ENCODE measurements around the gene RABAC1. TPM values are rescaled to one million over a fixed set of nuclear protein-coding genes. Genes with fewer than 3 reads are reported as not detected.

The RABAC1 gene
- total and polyA plus RNA-seq, 2 of the 13 experiments (the other 11 are each of a cell fraction or from before 2014, with no cell fraction given): 37.4 to 74.0 TPM

- TF ChIP-seq AGO2 (optimal IDR thresholded peaks at IDR 0.05; ENCODE audit: low read depth, low read length): peak; percentile 53
- TF ChIP-seq NONO (IDR thresholded peaks at IDR 0.05): no peak
- TF ChIP-seq NONO (CRISPR knock-in tag; conservative IDR thresholded peaks at IDR 0.05): 0 out of 2 replicates have a peak, but pooled peaks have one; percentile 35
- TF ChIP-seq ZNF800 (CRISPR knock-in tag; IDR thresholded peaks at IDR 0.05): no peak; the same call in 1 of the 2 replicates
- no peak for TF ChIP-seq ARNT (IDR thresholded peaks at IDR 0.05)
- no peak for TF ChIP-seq ZC3H4 (CRISPR knock-in tag; IDR thresholded peaks at IDR 0.05; ENCODE audit: borderline replicate concordance)
- TF ChIP-seq GATAD1 (CRISPR knock-in tag; IDR thresholded peaks at IDR 0.05): no peak
- TF ChIP-seq ZNF839 (CRISPR knock-in tag; IDR thresholded peaks at IDR 0.05; ENCODE audit: borderline replicate concordance): 0 out of 2 replicates have a peak, but pooled peaks have one; percentile 1
- no peak for TF ChIP-seq TRIM24 (CRISPR knock-in tag; IDR thresholded peaks at IDR 0.05)
- no peak for TF ChIP-seq MAFF (IDR thresholded peaks at IDR 0.05; ENCODE audit: low read depth, low read length)
- TF ChIP-seq TAF1 (CRISPR knock-in tag; IDR thresholded peaks at IDR 0.05): peak; percentile 60
- 0 out of 2 replicates have a peak, but pooled peaks have one; percentile 30 for TF ChIP-seq MAZ (IDR thresholded peaks at IDR 0.05; ENCODE audit: borderline replicate concordance, low read depth, low read length)
- TF ChIP-seq MAZ (CRISPR knock-in tag; IDR thresholded peaks at IDR 0.05; ENCODE audit: low read depth): 0 out of 2 replicates have a peak, but pooled peaks have one; percentile 29
- TF ChIP-seq, protein P1, sequence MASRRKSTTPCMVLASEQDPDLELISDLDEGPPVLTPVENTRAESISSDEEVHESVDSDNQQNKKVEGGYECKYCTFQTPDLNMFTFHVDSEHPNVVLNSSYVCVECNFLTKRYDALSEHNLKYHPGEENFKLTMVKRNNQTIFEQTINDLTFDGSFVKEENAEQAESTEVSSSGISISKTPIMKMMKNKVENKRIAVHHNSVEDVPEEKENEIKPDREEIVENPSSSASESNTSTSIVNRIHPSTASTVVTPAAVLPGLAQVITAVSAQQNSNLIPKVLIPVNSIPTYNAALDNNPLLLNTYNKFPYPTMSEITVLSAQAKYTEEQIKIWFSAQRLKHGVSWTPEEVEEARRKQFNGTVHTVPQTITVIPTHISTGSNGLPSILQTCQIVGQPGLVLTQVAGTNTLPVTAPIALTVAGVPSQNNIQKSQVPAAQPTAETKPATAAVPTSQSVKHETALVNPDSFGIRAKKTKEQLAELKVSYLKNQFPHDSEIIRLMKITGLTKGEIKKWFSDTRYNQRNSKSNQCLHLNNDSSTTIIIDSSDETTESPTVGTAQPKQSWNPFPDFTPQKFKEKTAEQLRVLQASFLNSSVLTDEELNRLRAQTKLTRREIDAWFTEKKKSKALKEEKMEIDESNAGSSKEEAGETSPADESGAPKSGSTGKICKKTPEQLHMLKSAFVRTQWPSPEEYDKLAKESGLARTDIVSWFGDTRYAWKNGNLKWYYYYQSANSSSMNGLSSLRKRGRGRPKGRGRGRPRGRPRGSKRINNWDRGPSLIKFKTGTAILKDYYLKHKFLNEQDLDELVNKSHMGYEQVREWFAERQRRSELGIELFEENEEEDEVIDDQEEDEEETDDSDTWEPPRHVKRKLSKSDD (CRISPR knock-in tag; IDR thresholded peaks at IDR 0.05; ENCODE audit: low read depth): peak; percentile 42; the same call in 1 of the 2 replicates
- peak; percentile 58; the same call in 1 of the 2 replicates for TF ChIP-seq SIN3A (IDR thresholded peaks at IDR 0.05; ENCODE audit: borderline replicate concordance, low read depth, low read length)
- peak; percentile 70 for TF ChIP-seq ZNF724P (CRISPR knock-in tag; IDR thresholded peaks at IDR 0.05; ENCODE audit: borderline replicate concordance)
- TF ChIP-seq FOXA3 (CRISPR knock-in tag; IDR thresholded peaks at IDR 0.05): no peak
- no peak for TF ChIP-seq CREB1 (IDR thresholded peaks at IDR 0.05)
- TF ChIP-seq CREB1 (CRISPR knock-in tag; IDR thresholded peaks at IDR 0.05): no peak
- no peak for TF ChIP-seq ZBTB33 (CRISPR knock-in tag; IDR thresholded peaks at IDR 0.05)
- TF ChIP-seq, protein P2, sequence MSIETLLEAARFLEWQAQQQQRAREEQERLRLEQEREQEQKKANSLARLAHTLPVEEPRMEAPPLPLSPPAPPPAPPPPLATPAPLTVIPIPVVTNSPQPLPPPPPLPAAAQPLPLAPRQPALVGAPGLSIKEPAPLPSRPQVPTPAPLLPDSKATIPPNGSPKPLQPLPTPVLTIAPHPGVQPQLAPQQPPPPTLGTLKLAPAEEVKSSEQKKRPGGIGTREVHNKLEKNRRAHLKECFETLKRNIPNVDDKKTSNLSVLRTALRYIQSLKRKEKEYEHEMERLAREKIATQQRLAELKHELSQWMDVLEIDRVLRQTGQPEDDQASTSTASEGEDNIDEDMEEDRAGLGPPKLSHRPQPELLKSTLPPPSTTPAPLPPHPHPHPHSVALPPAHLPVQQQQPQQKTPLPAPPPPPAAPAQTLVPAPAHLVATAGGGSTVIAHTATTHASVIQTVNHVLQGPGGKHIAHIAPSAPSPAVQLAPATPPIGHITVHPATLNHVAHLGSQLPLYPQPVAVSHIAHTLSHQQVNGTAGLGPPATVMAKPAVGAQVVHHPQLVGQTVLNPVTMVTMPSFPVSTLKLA (IDR thresholded peaks at IDR 0.05): no peak
- TF ChIP-seq HOXA9 (CRISPR knock-in tag; IDR thresholded peaks at IDR 0.05; ENCODE audit: borderline replicate concordance): no peak
These were observed 610 bp downstream of the RABAC1 start (continued) for GRCh38 chr19:41958367-41959055.

Measured in HepG2 (cell line).